Calu3 (cell line): ENCODE measurements around the gene SCYL2. TPM values are rescaled to one million over a fixed set of nuclear protein-coding genes. Genes with fewer than 3 reads are reported as not detected.
"Not testable (repeated sequence)": the region's sequence is repeated elsewhere in the genome, so short reads cannot be mapped to it uniquely, and the experiment has no call there.

Source experiments
- Bru-seq: library from RNA; stranded (reverse); fragments of 400-500 nt; gene quantifications from one replicate; lab custom pipeline; 2021; lab: Mats Ljungman, UMichigan
- BruChase-seq, 2 experiments: library from RNA; stranded (reverse); fragments of 400-500 nt; gene quantifications; one replicate each; lab custom pipeline; 2021; lab: Mats Ljungman, UMichigan
- BruUV-seq: library from RNA; stranded (reverse); fragments of 400-500 nt; replicated peaks from 2 replicates; lab custom pipeline; 2021; lab: Mats Ljungman, UMichigan
- CTCF ChIA-PET: fragments of 300-600 bp; sonication (Branson Sonifier 250); formaldehyde crosslinking; loops from one replicate; lab custom pipeline; 2022; ENCODE audit warnings: antibody characterized with exemption; lab: Charles Lee
- DNase-seq: peaks from one replicate; pipeline ENCODE4 v3.0.0; 2022
- H3K27ac Mint-ChIP-seq: one replicate; pipeline ENCODE4 v1.8.0; 2022; ENCODE audit warnings: mixed read lengths; ENCODE audit not compliant: unreplicated experiment
- H3K27me3 Mint-ChIP-seq: one replicate; pipeline ENCODE4 v1.8.0; 2022; ENCODE audit warnings: mixed read lengths; ENCODE audit not compliant: unreplicated experiment
- H3K36me3 Mint-ChIP-seq: one replicate; pipeline ENCODE4 v1.8.0; 2022; ENCODE audit warnings: mild to moderate bottlenecking, moderate library complexity, mixed read lengths; ENCODE audit not compliant: insufficient read depth, unreplicated experiment
- H3K4me1 Mint-ChIP-seq: one replicate; pipeline ENCODE4 v1.8.0; 2022; ENCODE audit warnings: mild to moderate bottlenecking, low read depth, mixed read lengths; ENCODE audit not compliant: unreplicated experiment
- H3K4me3 Mint-ChIP-seq: one replicate; pipeline ENCODE4 v1.8.0; 2022; ENCODE audit warnings: mild to moderate bottlenecking, low read depth, moderate library complexity, mixed read lengths; ENCODE audit not compliant: unreplicated experiment
- H3K9me3 Mint-ChIP-seq: one replicate; pipeline ENCODE4 v1.8.0; 2022; ENCODE audit warnings: low read depth, mixed read lengths; ENCODE audit not compliant: unreplicated experiment
- intact Hi-C: fragments of 100-400 bp; cut with micrococcal nuclease; formaldehyde crosslinking; loops from one replicate; pipeline ENCODE4 v1.10.0; 2022; ENCODE audit not compliant: unreplicated experiment
- long read RNA-seq: library from polyadenylated mRNA; stranded (forward); transcript quantifications from one replicate; pipeline ENCODE4 v2.0.0, GENCODE V29; 2022
- total RNA-seq: library from RNA; stranded (reverse); gene quantifications from 2 replicates; pipeline ENCODE4 v1.2.3, GENCODE V29; 2022
- TF ChIP-seq, protein P1 (sequence below): fragments of 200-600 bp; IDR thresholded peaks from one replicate; pipeline ENCODE4 v1.8.0; 2022; ENCODE audit warnings: antibody characterized with exemption; ENCODE audit not compliant: unreplicated experiment

SCYL2 gene, protein sequence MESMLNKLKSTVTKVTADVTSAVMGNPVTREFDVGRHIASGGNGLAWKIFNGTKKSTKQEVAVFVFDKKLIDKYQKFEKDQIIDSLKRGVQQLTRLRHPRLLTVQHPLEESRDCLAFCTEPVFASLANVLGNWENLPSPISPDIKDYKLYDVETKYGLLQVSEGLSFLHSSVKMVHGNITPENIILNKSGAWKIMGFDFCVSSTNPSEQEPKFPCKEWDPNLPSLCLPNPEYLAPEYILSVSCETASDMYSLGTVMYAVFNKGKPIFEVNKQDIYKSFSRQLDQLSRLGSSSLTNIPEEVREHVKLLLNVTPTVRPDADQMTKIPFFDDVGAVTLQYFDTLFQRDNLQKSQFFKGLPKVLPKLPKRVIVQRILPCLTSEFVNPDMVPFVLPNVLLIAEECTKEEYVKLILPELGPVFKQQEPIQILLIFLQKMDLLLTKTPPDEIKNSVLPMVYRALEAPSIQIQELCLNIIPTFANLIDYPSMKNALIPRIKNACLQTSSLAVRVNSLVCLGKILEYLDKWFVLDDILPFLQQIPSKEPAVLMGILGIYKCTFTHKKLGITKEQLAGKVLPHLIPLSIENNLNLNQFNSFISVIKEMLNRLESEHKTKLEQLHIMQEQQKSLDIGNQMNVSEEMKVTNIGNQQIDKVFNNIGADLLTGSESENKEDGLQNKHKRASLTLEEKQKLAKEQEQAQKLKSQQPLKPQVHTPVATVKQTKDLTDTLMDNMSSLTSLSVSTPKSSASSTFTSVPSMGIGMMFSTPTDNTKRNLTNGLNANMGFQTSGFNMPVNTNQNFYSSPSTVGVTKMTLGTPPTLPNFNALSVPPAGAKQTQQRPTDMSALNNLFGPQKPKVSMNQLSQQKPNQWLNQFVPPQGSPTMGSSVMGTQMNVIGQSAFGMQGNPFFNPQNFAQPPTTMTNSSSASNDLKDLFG
- total RNA-seq (59.9 and 63.4 TPM in 2 replicates), Bru-seq, nascent RNA (percentile 88 among the genes with signal in this experiment), BruChase-seq, experiment 1, labeled RNA remaining after a 6-hour chase (percentile 91 among the genes with signal in this experiment), BruChase-seq, experiment 2, labeled RNA remaining after a 2-hour chase (percentile 86 among the genes with signal in this experiment)
- long read RNA-seq, full-length matches to known transcripts, result 12 of 37 reads
- long read RNA-seq, partial matches to known transcripts, result 15 of 37 reads
- long read RNA-seq, other reads (novel, unspliced or antisense), result 10 of 37 reads

DNA sequence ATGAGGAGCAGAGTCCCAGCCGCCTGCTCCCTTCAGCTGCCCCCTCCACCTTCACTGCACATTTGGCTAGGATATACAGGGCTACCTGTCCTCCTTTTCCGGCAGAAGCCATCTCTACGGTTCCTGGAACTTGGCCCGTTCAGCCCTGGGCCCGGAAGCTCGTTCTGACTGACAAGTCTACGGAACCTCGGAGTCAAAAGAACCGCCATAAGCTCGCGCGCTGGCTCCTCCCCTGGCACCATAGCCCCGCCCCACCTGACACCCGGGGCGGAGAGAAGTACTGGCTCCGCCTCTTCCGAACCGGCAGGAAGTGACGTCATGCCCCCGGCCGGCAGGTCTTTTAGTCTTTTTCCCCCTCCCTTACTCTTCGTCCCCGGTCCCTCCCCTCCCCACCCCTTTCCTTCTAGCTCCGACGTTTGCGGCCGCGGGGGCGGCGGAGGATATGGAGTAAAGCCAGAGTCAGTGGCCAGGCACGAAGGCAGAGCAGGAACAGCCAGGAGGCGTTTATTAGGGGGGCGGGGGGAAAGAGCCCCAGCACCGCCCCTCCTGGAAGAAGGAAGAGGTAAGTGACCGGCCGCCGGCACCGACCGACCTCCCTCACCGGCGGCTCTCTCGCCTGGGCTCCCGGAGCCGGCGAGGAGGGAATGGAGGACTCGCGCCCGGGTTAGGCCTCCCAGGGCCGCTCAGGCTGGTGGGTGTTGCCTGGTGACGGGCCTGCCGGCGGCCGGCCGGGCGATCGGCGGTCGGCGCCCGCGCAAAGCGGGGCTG, at the start of gene SCYL2, which contains the start of gene DEPDC4:
SCYL2 (plus strand) TSS at position 343 of the 768 bp plus-strand sequence. CDS start 15,794 bp downstream, outside the sequence.
DEPDC4 (minus strand) TSS at position 245 of the 768 bp plus-strand sequence; CDS start at position 242, 3 bp downstream.
- intact Hi-C loops, result no loop called here
- H3K27ac Mint-ChIP-seq, result peak within 1 kb of the TSS; percentile 48
- BruUV-seq, result no TSS peak
- DNase-seq, result peak; percentile 96
- H3K9me3 Mint-ChIP-seq, result no peaks in the 10 kb centered on the region
- peak within 1 kb of the TSS; percentile 94 for H3K4me3 Mint-ChIP-seq
- CTCF ChIA-PET, result interaction anchor here (0.5 to 3.4 kb wide), 10 partner anchors 9 to 366 kb away, joined by 3 to 22 read pairs (median 4); partner anchors contain the start of gene ACTR6
- TF ChIP-seq, protein P1, sequence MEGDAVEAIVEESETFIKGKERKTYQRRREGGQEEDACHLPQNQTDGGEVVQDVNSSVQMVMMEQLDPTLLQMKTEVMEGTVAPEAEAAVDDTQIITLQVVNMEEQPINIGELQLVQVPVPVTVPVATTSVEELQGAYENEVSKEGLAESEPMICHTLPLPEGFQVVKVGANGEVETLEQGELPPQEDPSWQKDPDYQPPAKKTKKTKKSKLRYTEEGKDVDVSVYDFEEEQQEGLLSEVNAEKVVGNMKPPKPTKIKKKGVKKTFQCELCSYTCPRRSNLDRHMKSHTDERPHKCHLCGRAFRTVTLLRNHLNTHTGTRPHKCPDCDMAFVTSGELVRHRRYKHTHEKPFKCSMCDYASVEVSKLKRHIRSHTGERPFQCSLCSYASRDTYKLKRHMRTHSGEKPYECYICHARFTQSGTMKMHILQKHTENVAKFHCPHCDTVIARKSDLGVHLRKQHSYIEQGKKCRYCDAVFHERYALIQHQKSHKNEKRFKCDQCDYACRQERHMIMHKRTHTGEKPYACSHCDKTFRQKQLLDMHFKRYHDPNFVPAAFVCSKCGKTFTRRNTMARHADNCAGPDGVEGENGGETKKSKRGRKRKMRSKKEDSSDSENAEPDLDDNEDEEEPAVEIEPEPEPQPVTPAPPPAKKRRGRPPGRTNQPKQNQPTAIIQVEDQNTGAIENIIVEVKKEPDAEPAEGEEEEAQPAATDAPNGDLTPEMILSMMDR, result no peak
- H3K27me3 Mint-ChIP-seq, result no peaks in the 10 kb centered on the region
- peaks cover 12% of the 10 kb centered on the region for H3K4me1 Mint-ChIP-seq
- peaks cover 30% of the 10 kb centered on the region for H3K36me3 Mint-ChIP-seq

- Mint-ChIP-seq H3K36me3 (peaks cover 9% of the 10 kb centered on the region), H3K27ac (no peak overlapping the region), H3K4me3 (no peak overlapping the region), H3K9me3 (no peaks in the 10 kb centered on the region), H3K4me1 (peaks cover 9% of the 10 kb centered on the region), H3K27me3 (no peaks in the 10 kb centered on the region)
- CTCF ChIA-PET, result no interaction called here
- DNase-seq, result no peak
- TF ChIP-seq, protein P1, result no peak
- no TSS peak for BruUV-seq
- intact Hi-C loops, result no loop called here
Measured at GRCh38 chr12:100219328-100220109, 47.5 kb upstream of the SCYL2 start.

DNA sequence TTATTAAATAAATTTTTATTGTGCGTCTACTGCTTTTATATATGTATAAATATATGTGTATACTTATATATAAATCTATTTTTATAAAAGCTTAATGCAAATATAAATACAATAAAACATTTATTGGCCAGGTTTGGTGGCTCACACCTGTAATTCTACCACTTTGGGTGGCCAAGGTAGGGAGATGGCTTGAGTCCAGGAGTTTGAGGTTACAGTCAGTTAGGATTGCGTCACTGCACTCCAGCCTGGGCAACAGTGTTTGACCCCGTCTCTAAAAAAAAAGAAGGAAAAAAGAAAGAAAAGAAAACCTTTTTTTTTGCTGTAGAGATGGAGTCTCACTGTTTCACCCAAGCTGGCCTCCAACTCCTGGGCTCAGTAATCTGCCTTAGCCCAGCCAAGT, 45.5 kb upstream of the SCYL2 start:
- Mint-ChIP-seq H3K9me3 (no peaks in the 10 kb centered on the region), H3K27me3 (no peaks in the 10 kb centered on the region), H3K36me3 (peaks cover 9% of the 10 kb centered on the region), H3K4me3 (no peak overlapping the region), H3K27ac (no peak overlapping the region), H3K4me1 (peaks cover 2% of the 10 kb centered on the region)
- intact Hi-C loops, result no loop called here
- CTCF ChIA-PET, result interaction anchor here (0.6 to 0.8 kb wide), 2 partner anchors 8 to 13 kb away, joined by 3 to 4 read pairs; no protein-coding TSS in a partner anchor
- no TSS peak for BruUV-seq
- TF ChIP-seq, protein P1, result no peak
- no peak for DNase-seq

- H3K27me3 Mint-ChIP-seq, H3K27ac Mint-ChIP-seq, H3K4me3 Mint-ChIP-seq, intact Hi-C loops, BruUV-seq, H3K9me3 Mint-ChIP-seq, H3K4me1 Mint-ChIP-seq, DNase-seq, H3K36me3 Mint-ChIP-seq: not testable (repeated sequence)
- CTCF ChIA-PET, result interaction anchor here (0.6 kb wide), 1 partner anchor 13 kb away, joined by 3 read pairs; no protein-coding TSS in a partner anchor
Measured at GRCh38 chr12:100222173-100222572, 44.8 kb upstream of the SCYL2 start.
